ENCODE results near the gene ARHGAP32.

Gene ARHGAP32

GRCh38 chr11:129106788-129107187 is 85.3 kb downstream of the ARHGAP32 start:
- no peak for DNase-seq

GRCh38 chr11:129102756-129103155 is 89.4 kb downstream of the ARHGAP32 start:
- no peak for DNase-seq

- no peak for DNase-seq
Measured at GRCh38 chr11:129102225-129102624, 89.9 kb downstream of the ARHGAP32 start.

- DNase-seq, result no peak
Measured at GRCh38 chr11:129093283-129093682, 98.8 kb downstream of the ARHGAP32 start.

- no peak for DNase-seq
Measured at GRCh38 chr11:129090056-129090455, 102.1 kb downstream of the ARHGAP32 start.

GRCh38 chr11:129089279-129089678 is 102.8 kb downstream of the ARHGAP32 start:
- no peak for DNase-seq

GRCh38 chr11:129086976-129087375 is 105.1 kb downstream of the ARHGAP32 start:
- no peak for DNase-seq

GRCh38 chr11:129077191-129077590 is 114.9 kb downstream of the ARHGAP32 start:
- no peak for DNase-seq

- no peak for DNase-seq
Measured at GRCh38 chr11:129075757-129076156, 116.4 kb downstream of the ARHGAP32 start.

- no peak for DNase-seq
Measured at GRCh38 chr11:129067454-129067853, 124.7 kb downstream of the ARHGAP32 start.

GRCh38 chr11:129066229-129066628 is 125.9 kb downstream of the ARHGAP32 start:
- DNase-seq, result no peak

GRCh38 chr11:129063118-129063517 is 129.0 kb downstream of the ARHGAP32 start:
- no peak for DNase-seq

GRCh38 chr11:129061492-129062230 is 130.5 kb downstream of the ARHGAP32 start:
- DNase-seq, result no peak

- no peak for DNase-seq
Measured at GRCh38 chr11:129056916-129057315, 135.2 kb downstream of the ARHGAP32 start.

GRCh38 chr11:129055196-129055595 is 136.9 kb downstream of the ARHGAP32 start:
- no peak for DNase-seq

- DNase-seq, result no peak
Measured at GRCh38 chr11:129048911-129049310, 143.2 kb downstream of the ARHGAP32 start.

- DNase-seq, result no peak
Measured at GRCh38 chr11:129045150-129045549, 147.0 kb downstream of the ARHGAP32 start.

- DNase-seq, result no peak
Measured at GRCh38 chr11:129042503-129042902, 149.6 kb downstream of the ARHGAP32 start.

- DNase-seq, result no peak
Measured at GRCh38 chr11:129041611-129042018, 150.5 kb downstream of the ARHGAP32 start.

- DNase-seq, result no peak
Measured at GRCh38 chr11:129040934-129041333, 151.2 kb downstream of the ARHGAP32 start.

GRCh38 chr11:129035244-129035643 is 156.9 kb downstream of the ARHGAP32 start:
- no peak for DNase-seq

GRCh38 chr11:129034001-129034400 is 158.1 kb downstream of the ARHGAP32 start:
- no peak for DNase-seq

- no peak for DNase-seq
Measured at GRCh38 chr11:129023968-129024676, 168.0 kb downstream of the ARHGAP32 start.

- no peak for DNase-seq
Measured at GRCh38 chr11:129021295-129021694, 170.8 kb downstream of the ARHGAP32 start.
